ENCODE results near the gene GULP1. TPM values are rescaled to one million over a fixed set of nuclear protein-coding genes. Genes with fewer than 3 reads are reported as not detected.

GULP1 gene
- total RNA-seq, 1 donor: 42.7 TPM

- no peak for TF ChIP-seq CTCF (IDR thresholded peaks at IDR 0.05; ENCODE audit: insufficient read depth, low read length)
- H3K4me3 ChIP-seq (ENCODE audit: low read depth, low read length): no peak overlapping the region
- no peak for DNase-seq (ENCODE audit: low read depth)
These were observed 99.7 kb downstream of the GULP1 start for GRCh38 chr2:188391354-188391753.

GRCh38 chr2:188394931-188395472 is 103.3 kb downstream of the GULP1 start:
- TF ChIP-seq CTCF (IDR thresholded peaks at IDR 0.05; ENCODE audit: insufficient read depth, low read length): no peak
- no peak overlapping the region for H3K4me3 ChIP-seq (ENCODE audit: low read depth, low read length)

GRCh38 chr2:188395903-188396689 is 104.4 kb downstream of the GULP1 start:
- DNase-seq (ENCODE audit: low read depth): no peak
- TF ChIP-seq CTCF (IDR thresholded peaks at IDR 0.05; ENCODE audit: insufficient read depth, low read length): no peak
- no peak overlapping the region for H3K4me3 ChIP-seq (ENCODE audit: low read depth, low read length)

More at GRCh38 chr2:188394931-188395472, 103.3 kb downstream of the GULP1 start:
- no peak for DNase-seq (ENCODE audit: low read depth)

- DNase-seq (ENCODE audit: low read depth): peak; percentile 38
- no peak for TF ChIP-seq CTCF (IDR thresholded peaks at IDR 0.05; ENCODE audit: insufficient read depth, low read length)
- no peak overlapping the region for H3K4me3 ChIP-seq (ENCODE audit: low read depth, low read length)
These were observed 107.5 kb downstream of the GULP1 start for GRCh38 chr2:188399159-188399558.

- DNase-seq (ENCODE audit: low read depth): no peak
- TF ChIP-seq CTCF (IDR thresholded peaks at IDR 0.05; ENCODE audit: insufficient read depth, low read length): no peak
- no peak overlapping the region for H3K4me3 ChIP-seq (ENCODE audit: low read depth, low read length)
These were observed 112.0 kb downstream of the GULP1 start for GRCh38 chr2:188403676-188404075.

GRCh38 chr2:188404341-188405004 is 112.8 kb downstream of the GULP1 start:
- no peak for TF ChIP-seq CTCF (IDR thresholded peaks at IDR 0.05; ENCODE audit: insufficient read depth, low read length)
- DNase-seq (ENCODE audit: low read depth): no peak

More at GRCh38 chr2:188404341-188405004, 112.8 kb downstream of the GULP1 start:
- no peak overlapping the region for H3K4me3 ChIP-seq (ENCODE audit: low read depth, low read length)
